ENCODE measurements around the gene AGBL4.
"Not testable (repeated sequence)": the region's sequence is repeated elsewhere in the genome, so short reads cannot be mapped to it uniquely, and the experiment has no call there.

The AGBL4 gene

GRCh38 chr1:48530727-48531351 lies 1492.9 kb downstream of the AGBL4 start:
- no peak for DNase-seq (ENCODE audit: low read depth)

DNA sequence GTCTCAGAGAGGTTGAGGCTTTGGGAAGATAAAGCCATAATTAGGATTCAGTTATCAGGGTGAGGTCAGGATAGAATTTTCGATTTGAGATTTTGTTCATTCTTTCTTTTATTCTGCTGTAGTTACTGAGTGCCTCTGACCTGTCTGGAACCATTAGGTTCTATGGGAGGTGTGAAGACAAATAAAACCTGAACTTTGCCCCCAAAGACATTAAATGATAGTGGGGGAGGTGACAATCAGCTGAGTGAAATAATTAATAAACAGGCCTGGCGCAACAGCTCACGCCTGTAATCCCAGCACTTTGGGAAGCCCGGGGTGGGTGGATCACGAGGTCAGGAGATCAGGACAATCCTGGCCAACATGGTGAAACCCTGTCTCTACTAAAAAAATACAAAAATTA lies 1496.7 kb downstream of the AGBL4 start:
- no peak for DNase-seq (ENCODE audit: low read depth)

DNA sequence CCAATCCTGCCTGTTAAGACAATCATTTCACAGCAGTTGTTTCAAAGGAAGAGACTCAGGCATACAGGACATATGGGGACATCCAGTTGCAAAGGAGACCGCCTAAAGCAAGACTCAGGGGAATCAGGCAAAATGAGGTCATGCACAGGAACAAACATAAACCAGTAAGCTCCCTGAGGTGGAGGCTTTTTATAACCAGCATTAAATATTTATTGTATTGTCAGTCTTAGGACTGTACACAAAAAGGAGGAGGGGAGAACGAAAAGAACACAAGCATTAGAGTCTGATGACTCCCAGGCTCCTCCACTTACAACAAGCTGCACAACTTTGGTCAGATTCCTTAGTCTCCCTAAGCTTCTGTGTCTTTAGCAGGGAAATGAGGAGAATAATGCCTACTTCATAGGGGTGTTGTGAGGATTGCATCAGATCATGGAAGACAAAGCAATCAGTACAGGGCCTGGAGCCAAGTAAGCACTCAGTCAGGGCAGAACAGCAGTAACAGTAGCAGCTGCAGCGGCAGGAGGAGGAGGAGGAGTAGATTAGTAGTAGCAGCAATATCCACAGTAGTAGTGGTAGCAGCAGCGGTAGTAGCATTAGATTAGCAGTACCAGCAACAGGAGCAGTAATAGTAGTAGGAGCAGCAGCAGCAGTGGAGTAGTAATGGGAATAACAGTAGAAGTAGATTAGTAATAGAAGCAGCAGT lies 1497.6 kb downstream of the AGBL4 start:
- no peak for DNase-seq (ENCODE audit: low read depth)

DNA sequence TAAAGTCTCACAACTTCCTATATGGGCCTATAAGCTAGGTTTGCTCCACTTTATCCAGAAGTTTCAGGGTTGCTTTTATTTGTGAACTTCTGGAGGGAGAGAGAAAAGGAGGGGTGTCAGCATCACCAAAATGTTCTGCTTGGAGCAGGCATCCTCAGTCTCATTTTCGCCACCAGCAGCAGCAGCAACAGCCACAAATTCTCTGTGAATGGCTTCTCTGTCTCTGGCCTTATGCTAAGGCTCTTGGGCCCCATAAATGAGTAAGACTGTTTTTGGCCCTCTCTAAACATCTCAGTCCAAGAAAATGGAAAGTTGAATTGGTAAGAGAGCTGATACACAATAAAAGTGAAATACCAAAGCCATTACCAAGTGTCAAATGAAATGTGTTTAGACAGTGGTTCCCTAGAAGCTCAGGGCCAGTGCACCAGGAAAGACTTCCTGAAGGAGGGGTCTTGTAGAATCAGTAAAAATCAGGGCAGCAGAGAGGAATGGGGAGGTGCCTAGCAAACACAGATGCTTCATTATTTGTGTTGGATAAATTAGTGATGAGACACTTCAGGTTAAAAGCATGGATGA lies 1498.8 kb downstream of the AGBL4 start:
- no peak for DNase-seq (ENCODE audit: low read depth)

- DNase-seq (ENCODE audit: low read depth) = no peak
These were observed 1500.2 kb downstream of the AGBL4 start for GRCh38 chr1:48523558-48523957.

DNA sequence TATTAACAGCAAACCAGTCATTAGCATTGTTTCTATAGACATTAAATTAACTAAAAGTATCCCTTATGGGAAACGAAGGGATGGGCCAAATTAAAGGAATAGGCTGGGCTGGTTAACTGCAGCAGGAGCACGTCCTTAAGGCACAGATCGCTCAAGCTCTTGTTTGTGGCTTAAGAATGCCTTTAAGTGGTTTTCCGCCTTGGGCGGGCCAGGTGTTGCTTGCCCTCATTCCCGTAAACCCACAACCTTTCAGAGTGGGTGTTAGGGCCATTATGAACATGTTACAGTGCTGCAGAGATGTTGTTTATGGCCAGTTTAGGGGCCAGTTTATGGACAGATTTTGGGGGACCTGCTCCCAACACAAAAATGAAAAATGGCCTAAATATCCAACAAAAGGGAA lies 1503.9 kb downstream of the AGBL4 start:
- DNase-seq (ENCODE audit: low read depth) = not testable (repeated sequence)

- DNase-seq (ENCODE audit: low read depth) = no peak
These were observed 1516.9 kb downstream of the AGBL4 start for GRCh38 chr1:48506870-48507269.

GRCh38 chr1:48500541-48501450 lies 1523.0 kb downstream of the AGBL4 start:
- no peak for DNase-seq (ENCODE audit: low read depth)

DNA sequence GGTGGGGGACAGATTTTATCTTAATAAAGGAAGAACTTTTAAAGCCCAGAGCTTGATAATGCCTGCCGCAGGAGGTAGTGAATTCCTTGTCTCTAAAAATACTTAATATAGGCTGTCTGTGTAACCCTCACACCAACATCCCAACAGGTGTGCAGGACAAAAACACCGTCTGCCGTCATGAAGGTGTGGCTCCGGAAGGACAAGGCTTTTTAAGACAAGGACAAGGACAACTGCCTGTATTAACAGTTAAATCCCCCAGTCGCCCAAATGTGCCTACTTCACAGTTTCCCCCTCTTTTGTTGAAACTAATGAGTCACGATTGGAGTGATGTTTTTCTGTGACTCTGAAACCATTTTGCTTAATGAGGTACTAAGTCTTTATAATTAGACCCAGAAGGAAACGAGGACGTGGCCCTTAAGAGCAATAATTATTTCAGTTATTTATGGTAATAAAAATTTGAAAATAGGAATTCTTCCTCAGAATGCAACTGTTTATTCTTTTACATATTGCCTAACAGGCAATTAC lies 1524.5 kb downstream of the AGBL4 start:
- DNase-seq (ENCODE audit: low read depth) = no peak

DNA sequence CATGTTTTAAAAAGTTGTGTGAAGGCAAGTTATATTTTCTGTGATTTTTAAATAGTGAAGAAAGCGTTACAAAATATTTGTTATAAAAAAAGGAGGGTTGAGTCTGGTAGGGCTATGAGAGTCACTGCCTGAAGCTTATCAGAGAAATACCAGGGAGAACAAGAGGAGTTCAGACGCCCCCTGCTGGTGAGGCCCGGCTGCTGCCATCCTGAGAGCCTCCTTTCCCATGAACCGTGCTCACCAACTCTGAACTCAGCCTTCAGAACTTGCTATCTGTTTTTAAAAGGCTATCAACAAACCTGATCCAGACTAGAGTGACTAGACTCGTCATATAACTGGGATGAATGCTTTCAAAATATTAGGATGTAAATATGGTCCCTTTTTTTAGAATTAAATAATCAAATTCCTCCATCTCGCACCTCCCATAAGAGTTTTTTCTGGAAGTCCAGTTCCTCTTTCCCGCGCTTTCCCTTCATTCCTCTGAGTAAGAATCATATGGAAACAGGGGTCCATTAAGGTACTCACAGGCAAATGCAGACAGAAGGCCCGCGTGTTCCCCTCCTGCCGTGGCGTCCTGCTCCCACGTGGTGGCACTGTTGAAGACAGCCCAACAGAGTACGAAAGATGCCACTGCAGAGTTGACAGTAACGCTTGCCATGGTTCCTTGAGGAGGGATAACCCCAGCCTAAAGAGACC lies 1525.5 kb downstream of the AGBL4 start:
- peak; percentile 62 for DNase-seq (ENCODE audit: low read depth)

DNA sequence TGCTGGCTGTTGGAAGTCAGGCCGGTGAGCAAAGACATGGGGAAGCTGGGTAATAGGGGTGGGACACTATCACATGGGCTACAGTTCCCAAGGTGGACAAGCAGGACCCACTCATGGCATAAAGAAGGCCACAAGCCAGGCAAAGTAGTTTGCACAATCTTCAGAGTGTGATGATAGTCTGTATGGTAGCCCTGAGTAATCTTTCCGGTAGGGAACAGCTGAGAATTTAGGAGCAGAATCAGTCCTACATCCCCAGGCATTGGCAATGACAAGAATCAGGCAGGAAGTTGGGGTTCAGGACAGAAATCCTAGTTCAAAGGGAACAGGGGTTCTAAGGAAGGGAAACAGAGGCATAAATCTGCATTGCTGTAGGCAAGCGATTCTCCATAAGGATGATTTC lies 1527.8 kb downstream of the AGBL4 start:
- no peak for DNase-seq (ENCODE audit: low read depth)

- no peak for DNase-seq (ENCODE audit: low read depth)
These were observed 1528.6 kb downstream of the AGBL4 start for GRCh38 chr1:48495166-48495565.

DNA sequence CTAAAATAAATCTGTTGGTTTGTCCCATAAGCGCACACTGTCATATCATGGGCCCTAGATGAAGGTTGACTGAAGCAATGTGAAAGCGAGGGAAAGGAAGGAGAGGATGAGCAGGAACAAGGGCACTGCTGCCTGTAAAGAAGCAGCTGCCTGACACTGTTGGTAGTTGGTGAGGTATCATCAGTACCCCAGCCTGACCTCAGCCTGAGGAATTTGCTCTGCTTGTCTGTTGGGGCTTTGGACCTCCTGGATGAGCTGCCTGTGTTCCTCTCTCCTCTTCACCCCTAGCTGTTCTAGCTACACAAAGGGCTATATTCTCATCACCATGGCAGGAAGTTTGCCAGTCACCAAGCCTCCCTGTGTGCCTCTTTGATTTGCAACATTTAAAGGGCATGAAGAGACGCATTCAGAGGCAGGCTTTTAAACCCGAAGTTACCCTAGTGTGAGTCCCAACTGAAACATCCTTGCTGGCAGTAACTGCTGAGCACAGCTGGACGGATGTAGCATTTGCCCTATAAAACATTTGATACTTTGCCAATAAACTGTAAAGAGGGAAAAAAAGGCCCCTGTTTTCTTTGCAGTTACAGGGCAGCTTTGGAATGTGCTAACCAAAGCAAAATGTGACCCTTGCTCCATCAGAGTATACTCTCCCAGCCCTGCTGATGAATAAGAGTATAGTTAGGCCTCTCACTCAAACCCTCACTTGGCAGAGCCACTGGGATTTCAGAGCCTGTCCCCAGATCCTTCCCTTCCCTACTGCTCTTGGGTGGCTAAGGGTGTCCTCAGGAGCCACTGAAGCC lies 1529.6 kb downstream of the AGBL4 start:
- no peak for DNase-seq (ENCODE audit: low read depth)

DNA sequence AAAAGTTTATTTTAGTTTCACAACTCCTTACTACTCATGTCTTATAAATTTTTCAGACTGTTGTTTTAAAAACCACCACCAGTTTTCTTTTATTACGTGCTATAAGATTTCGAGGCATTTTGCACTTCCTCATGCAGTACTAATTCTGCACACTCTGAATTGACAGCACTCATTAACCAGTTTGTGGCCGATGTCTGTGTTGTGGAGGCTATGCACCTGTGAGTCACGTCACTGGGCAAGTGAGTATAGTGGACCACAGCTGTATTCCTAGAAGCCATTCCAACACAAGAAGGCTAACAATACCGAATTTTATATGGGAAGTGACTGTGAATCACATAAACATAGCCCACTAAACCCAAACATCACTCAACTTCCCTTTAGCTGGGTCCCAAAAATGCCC lies 1530.7 kb downstream of the AGBL4 start:
- DNase-seq (ENCODE audit: low read depth) = no peak

- DNase-seq (ENCODE audit: low read depth) = no peak
These were observed 1531.4 kb downstream of the AGBL4 start for GRCh38 chr1:48492392-48492791.

DNA sequence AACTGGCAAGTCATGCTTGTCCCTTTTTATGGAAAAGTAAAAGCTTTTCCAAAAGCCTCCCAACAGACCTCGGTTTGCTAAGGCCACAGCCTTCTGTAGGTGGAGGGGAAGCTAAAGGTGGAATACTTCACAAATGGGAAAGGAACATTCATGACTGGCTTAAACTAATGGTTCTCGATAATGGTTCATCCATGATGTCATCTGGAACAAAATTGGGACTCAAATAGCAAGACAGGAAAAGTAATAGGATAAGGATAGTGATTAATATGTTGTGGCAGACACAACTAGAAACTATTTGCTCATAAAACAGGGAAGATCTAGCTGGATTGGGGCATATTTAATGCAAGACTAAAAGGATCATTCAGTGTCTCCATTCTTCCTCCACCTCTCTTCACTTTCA lies 1535.0 kb downstream of the AGBL4 start:
- DNase-seq (ENCODE audit: low read depth) = no peak
